GM12891 (cell line): ENCODE measurements around the gene PLCB1.

Source experiments
- DNase-seq: peaks from one replicate; pipeline ENCODE4 v3.0.0; 2011; ENCODE audit warnings: low spot score; ENCODE audit not compliant: insufficient read length
- FAIRE-seq: peaks from 2 replicates; lab custom pipeline; 2011; peaks lifted over from hg19 to GRCh38; lab: Jason Lieb, UNC
- PAX5 ChIP-seq: IDR thresholded peaks from 2 replicates; pipeline ENCODE4 v1.6.1; 2011; ENCODE audit warnings: low read length, moderate library complexity, mild to moderate bottlenecking; ENCODE audit not compliant: insufficient read depth, severe bottlenecking
- POLR2A ChIP-seq: IDR thresholded peaks from 2 replicates; pipeline ENCODE4 v1.6.1; 2011; ENCODE audit warnings: low read depth, low read length, control low read depth
- POLR2AphosphoS5 ChIP-seq: IDR thresholded peaks from 2 replicates; pipeline ENCODE4 v1.6.1; 2011; ENCODE audit warnings: low read depth, low read length, control low read depth
- POU2F2 ChIP-seq: IDR thresholded peaks from 2 replicates; pipeline ENCODE4 v1.6.1; 2011; ENCODE audit warnings: low read depth, mild to moderate bottlenecking, control low read depth, low read length, moderate library complexity
- SPI1 ChIP-seq: IDR thresholded peaks from 2 replicates; pipeline ENCODE4 v1.6.1; 2011; ENCODE audit warnings: low read depth, low read length, control low read depth
- TAF1 ChIP-seq: IDR thresholded peaks from 2 replicates; pipeline ENCODE4 v1.6.1; 2011; ENCODE audit warnings: low read depth, low read length, control low read depth

PLCB1 gene

GRCh38 chr20:8879669-8880068, 747.6 kb downstream of the PLCB1 start:
- FAIRE-seq (no peak), DNase-seq (no peak)
- no peak for TF ChIP-seq POLR2A
- no peak for TF ChIP-seq POU2F2
- no peak for TF ChIP-seq POLR2AphosphoS5
- no peak for TF ChIP-seq TAF1
- TF ChIP-seq PAX5: no peak
- TF ChIP-seq SPI1: no peak

GRCh38 chr20:8880085-8880853, 748.2 kb downstream of the PLCB1 start:
- DNase-seq (no peak), FAIRE-seq (no peak)
- TF ChIP-seq POU2F2 (no peak), TAF1 (no peak), PAX5 (no peak), POLR2AphosphoS5 (no peak), POLR2A (no peak), SPI1 (no peak)

GRCh38 chr20:8891039-8891438, 759.0 kb downstream of the PLCB1 start:
- DNase-seq: no peak

GRCh38 chr20:8895472-8895871, 763.4 kb downstream of the PLCB1 start:
- FAIRE-seq: no peak
- no peak for DNase-seq
- TF ChIP-seq POU2F2 (no peak), POLR2A (no peak), TAF1 (no peak), PAX5 (no peak), SPI1 (no peak), POLR2AphosphoS5 (no peak)

More at GRCh38 chr20:8891039-8891438, 759.0 kb downstream of the PLCB1 start:
- FAIRE-seq: no peak
- no peak for TF ChIP-seq TAF1
- TF ChIP-seq POU2F2: no peak

GRCh38 chr20:8898823-8899222, 766.8 kb downstream of the PLCB1 start:
- FAIRE-seq: no peak
- TF ChIP-seq POU2F2 (no peak), PAX5 (no peak), TAF1 (no peak), POLR2AphosphoS5 (no peak), POLR2A (no peak), SPI1 (no peak)
- no peak for DNase-seq

GRCh38 chr20:8901237-8902025, 769.4 kb downstream of the PLCB1 start:
- FAIRE-seq: no peak
- TF ChIP-seq TAF1 (no peak), POU2F2 (no peak), POLR2AphosphoS5 (no peak), SPI1 (no peak), PAX5 (no peak), POLR2A (no peak)
- DNase-seq: no peak

GRCh38 chr20:8903655-8904605, 771.9 kb downstream of the PLCB1 start:
- TF ChIP-seq POU2F2: no peak
- DNase-seq: no peak
- no peak for FAIRE-seq

- DNase-seq: no peak
- no peak for TF ChIP-seq POLR2AphosphoS5
- no peak for TF ChIP-seq TAF1
- TF ChIP-seq PAX5: no peak
- TF ChIP-seq SPI1: no peak
- no peak for TF ChIP-seq POLR2A
- no peak for TF ChIP-seq POU2F2
- FAIRE-seq: no peak
These were observed 777.5 kb downstream of the PLCB1 start for GRCh38 chr20:8909596-8909995.

- DNase-seq: no peak
- no peak for TF ChIP-seq TAF1
- no peak for TF ChIP-seq POLR2AphosphoS5
- no peak for TF ChIP-seq POLR2A
- TF ChIP-seq PAX5: no peak
- no peak for TF ChIP-seq POU2F2
- TF ChIP-seq SPI1: no peak
- FAIRE-seq: no peak
These were observed 780.0 kb downstream of the PLCB1 start for GRCh38 chr20:8912096-8912495.
